Mononuclear cell (primary cell): ENCODE measurements around the gene CAPZA1. TPM values are rescaled to one million over a fixed set of nuclear protein-coding genes. Genes with fewer than 3 reads are reported as not detected.

Experiments
- H3K27me3 ChIP-seq: 2 replicates; pipeline ENCODE4 v1.6.0; 2011; ENCODE audit warnings: low read length, control low read depth; ENCODE audit not compliant: insufficient read depth
- H3K4me1 ChIP-seq: 2 replicates; pipeline ENCODE4 v1.5.1; 2011; ENCODE audit warnings: mild to moderate bottlenecking, low read length, control low read depth; ENCODE audit not compliant: insufficient read depth
- H3K4me3 ChIP-seq: 2 replicates; pipeline ENCODE4 v1.5.1; 2011; ENCODE audit warnings: mild to moderate bottlenecking, low read length, moderate library complexity
- H3K9me3 ChIP-seq: 2 replicates; pipeline ENCODE4 v1.5.1; 2011; ENCODE audit warnings: low read depth, mild to moderate bottlenecking, control low read depth, low read length
- total RNA-seq: library from RNA; depleted of rRNA; stranded (reverse); fragments of >200 nt; gene quantifications from one replicate; pipeline ENCODE4 v1.2.3, GENCODE V29; 2012

The CAPZA1 gene
- total RNA-seq, 1 donor, result 248 TPM

DNA sequence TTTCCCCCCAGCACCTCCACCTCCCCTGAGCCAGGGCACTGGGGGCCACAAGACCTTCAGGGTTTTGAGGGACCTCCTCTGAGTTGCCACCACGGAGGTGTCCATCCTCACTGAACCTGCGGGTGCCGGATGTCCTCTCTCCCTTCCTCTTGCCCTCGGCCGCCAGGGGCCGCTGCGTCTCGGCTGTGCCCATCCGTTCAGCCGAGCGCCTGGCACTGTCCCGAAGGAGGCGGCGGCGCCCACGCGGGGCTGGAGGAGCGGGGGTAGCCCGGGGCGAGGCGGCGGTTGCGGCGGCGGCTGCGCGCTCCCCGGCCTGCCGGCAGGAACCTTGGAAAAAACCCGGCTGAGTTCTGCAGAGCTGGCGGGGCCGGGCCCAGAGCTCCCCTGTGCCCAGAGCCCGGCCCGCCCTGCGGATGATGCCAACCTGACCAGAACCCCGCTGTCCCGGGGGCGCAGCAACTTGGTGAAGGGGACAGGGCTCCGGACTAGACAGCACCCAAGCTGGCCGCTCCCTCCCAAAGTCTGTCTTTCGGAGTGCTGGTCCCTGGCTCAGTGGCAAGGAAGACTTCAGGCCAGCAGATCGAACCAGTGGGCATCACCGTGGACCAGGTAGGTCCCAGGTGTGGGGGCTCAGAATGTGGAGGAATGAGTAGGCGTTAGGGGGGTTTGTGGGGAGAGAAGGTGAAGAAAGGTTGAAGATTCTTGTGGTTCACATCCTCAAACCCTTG is 99.2 kb downstream of the CAPZA1 start:
- H3K9me3 ChIP-seq, result no peaks in the 10 kb centered on the region
- peaks cover 38% of the 10 kb centered on the region for H3K4me1 ChIP-seq
- no peak overlapping the region for H3K4me3 ChIP-seq
- H3K27me3 ChIP-seq, result no peaks in the 10 kb centered on the region

GRCh38 chr1:112719706-112720105 is 100.1 kb downstream of the CAPZA1 start:
- no peaks in the 10 kb centered on the region for H3K27me3 ChIP-seq
- H3K4me1 ChIP-seq, result peaks cover 29% of the 10 kb centered on the region
- H3K4me3 ChIP-seq, result no peak overlapping the region
- H3K9me3 ChIP-seq, result no peaks in the 10 kb centered on the region

DNA sequence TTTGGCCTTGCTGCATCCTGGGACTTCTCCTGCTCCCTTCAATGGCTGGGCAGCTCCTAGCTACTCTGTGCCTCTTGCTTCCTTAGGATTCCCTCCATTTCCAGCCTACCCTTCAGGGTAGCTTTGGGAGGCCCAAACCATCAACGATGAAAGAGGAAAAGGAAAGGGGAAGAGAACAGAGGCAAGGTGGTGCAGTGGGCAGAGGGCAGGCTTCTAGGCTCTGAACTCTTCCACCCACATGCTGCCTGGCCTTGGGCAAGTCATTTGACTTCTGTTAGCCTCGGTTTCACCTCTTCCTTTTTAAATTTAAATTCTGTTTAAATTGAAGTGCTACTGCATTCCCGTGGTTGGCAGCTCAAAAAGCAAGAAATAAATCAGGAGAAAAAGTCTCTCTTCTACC is 101.2 kb downstream of the CAPZA1 start:
- peaks cover 22% of the 10 kb centered on the region for H3K4me1 ChIP-seq
- no peaks in the 10 kb centered on the region for H3K27me3 ChIP-seq
- H3K4me3 ChIP-seq, result no peak overlapping the region
- no peaks in the 10 kb centered on the region for H3K9me3 ChIP-seq

Other genes with a start within 250 kb of the CAPZA1 start
- 0.63 TPM for gene CTTNBP2NL, start 223.6 kb upstream of the CAPZA1 start, total RNA-seq
- gene WNT2B, start 110.9 kb upstream of the CAPZA1 start, total RNA-seq, result 0.31 TPM
- 30.5 TPM for gene ST7L, start 691 bp upstream of the CAPZA1 start, total RNA-seq
- gene MOV10, start 54.8 kb downstream of the CAPZA1 start, total RNA-seq, result 27.2 TPM
- gene RHOC, start 87.3 kb downstream of the CAPZA1 start, total RNA-seq, result 60.4 TPM
- gene PPM1J, start 95.5 kb downstream of the CAPZA1 start, total RNA-seq, result 0.63 TPM